Type B pancreatic cell (in vitro differentiated cells): ENCODE data around the gene INSL6. TPM values are rescaled to one million over a fixed set of nuclear protein-coding genes. Genes with fewer than 3 reads are reported as not detected.

Experiments used
- DNase-seq: peaks from one replicate; pipeline ENCODE4 v3.0.0; 2021; ENCODE audit warnings: mixed read lengths; ENCODE audit not compliant: unreplicated experiment; ENCODE audit errors: extremely low spot score
- H3K27ac Mint-ChIP-seq: 2 replicates; pipeline ENCODE4 v1.8.0; 2021; ENCODE audit warnings: mild to moderate bottlenecking, mixed read lengths
- H3K27me3 Mint-ChIP-seq: 2 replicates; pipeline ENCODE4 v1.8.0; 2021; ENCODE audit warnings: mixed read lengths
- H3K36me3 Mint-ChIP-seq: 2 replicates; pipeline ENCODE4 v1.8.0; 2021; ENCODE audit warnings: mixed read lengths
- H3K4me1 Mint-ChIP-seq: one replicate; pipeline ENCODE4 v1.8.0; 2021; ENCODE audit warnings: mixed read lengths; ENCODE audit not compliant: unreplicated experiment
- H3K4me3 Mint-ChIP-seq: 2 replicates; pipeline ENCODE4 v1.8.0; 2021; ENCODE audit warnings: mild to moderate bottlenecking, mixed read lengths
- H3K9me3 Mint-ChIP-seq: 2 replicates; pipeline ENCODE4 v1.8.0; 2021; ENCODE audit warnings: mixed read lengths
- CTCF ChIP-seq: fragments of 200-600 bp; sonication (generic); conservative IDR thresholded peaks from 2 replicates; pipeline ENCODE4 v1.5.0; 2021; ENCODE audit warnings: antibody characterized with exemption, mild to moderate bottlenecking
- total RNA-seq: library from RNA; stranded (reverse); gene quantifications from 2 replicates; pipeline ENCODE4 v1.2.1, GENCODE V29; 2021; ENCODE audit warnings: low replicate concordance

The INSL6 gene
- total RNA-seq, 1 donor from 2014 or later, result not detected

DNA sequence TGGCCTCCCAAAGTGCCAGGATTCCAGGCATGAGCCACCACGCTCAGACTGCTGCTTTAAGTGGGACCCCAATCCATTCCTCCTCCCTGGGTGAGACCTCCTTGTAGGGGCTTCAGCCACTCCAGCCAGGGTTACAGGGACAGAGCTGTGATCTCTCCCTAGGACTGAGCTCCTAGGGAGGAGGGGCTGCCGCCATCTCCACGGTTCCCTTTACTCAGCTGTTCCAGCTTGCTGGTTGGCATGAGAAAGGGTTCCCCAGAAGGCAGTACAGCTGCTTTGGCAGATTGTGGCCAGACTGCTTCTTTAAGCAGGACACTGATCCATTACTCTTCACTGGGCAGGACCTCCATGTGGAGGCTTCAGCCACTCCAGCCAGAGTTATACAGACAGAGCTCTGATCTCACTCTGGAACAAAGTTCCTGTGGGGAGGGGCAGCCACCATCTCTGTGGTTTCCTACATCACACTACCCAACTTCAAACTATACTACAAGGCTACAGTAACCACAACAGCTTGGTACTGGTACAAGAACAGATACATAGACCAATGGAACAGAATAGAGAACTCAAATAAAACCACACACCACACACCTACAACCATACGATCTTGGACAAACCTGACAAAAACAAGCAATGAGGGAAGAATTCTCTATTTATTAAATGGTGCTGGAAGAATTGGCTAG is 7.2 kb downstream of the INSL6 start:
- Mint-ChIP-seq H3K4me3 (no peak overlapping the region), H3K27ac (no peak overlapping the region), H3K36me3 (no peaks in the 10 kb centered on the region), H3K27me3 (no peaks in the 10 kb centered on the region), H3K4me1 (no peaks in the 10 kb centered on the region), H3K9me3 (peaks cover 9% of the 10 kb centered on the region)
- no peak for TF ChIP-seq CTCF
- DNase-seq, result no peak

GRCh38 chr9:5146241-5146640 is 39.2 kb downstream of the INSL6 start:
- Mint-ChIP-seq H3K9me3 (no peaks in the 10 kb centered on the region), H3K27me3 (no peaks in the 10 kb centered on the region), H3K4me3 (no peak overlapping the region), H3K4me1 (no peaks in the 10 kb centered on the region), H3K36me3 (peaks cover 5% of the 10 kb centered on the region), H3K27ac (no peak overlapping the region)
- no peak for DNase-seq
- no peak for TF ChIP-seq CTCF

- TF ChIP-seq CTCF, result no peak
- Mint-ChIP-seq H3K27ac (no peak overlapping the region), H3K4me1 (no peaks in the 10 kb centered on the region), H3K27me3 (no peaks in the 10 kb centered on the region), H3K36me3 (peaks cover 5% of the 10 kb centered on the region), H3K4me3 (no peak overlapping the region), H3K9me3 (no peaks in the 10 kb centered on the region)
- no peak for DNase-seq
These were observed 41.2 kb downstream of the INSL6 start for GRCh38 chr9:5144217-5144616.

- H3K27ac Mint-ChIP-seq, result no peak overlapping the region
- no peak overlapping the region for H3K4me3 Mint-ChIP-seq
- H3K36me3 Mint-ChIP-seq, result peaks cover 5% of the 10 kb centered on the region
- peaks cover 10% of the 10 kb centered on the region for H3K9me3 Mint-ChIP-seq
- H3K27me3 Mint-ChIP-seq, result no peaks in the 10 kb centered on the region
- no peaks in the 10 kb centered on the region for H3K4me1 Mint-ChIP-seq
- TF ChIP-seq CTCF, result no peak
- no peak for DNase-seq
These were observed 45.3 kb downstream of the INSL6 start for GRCh38 chr9:5140151-5140550.

DNA sequence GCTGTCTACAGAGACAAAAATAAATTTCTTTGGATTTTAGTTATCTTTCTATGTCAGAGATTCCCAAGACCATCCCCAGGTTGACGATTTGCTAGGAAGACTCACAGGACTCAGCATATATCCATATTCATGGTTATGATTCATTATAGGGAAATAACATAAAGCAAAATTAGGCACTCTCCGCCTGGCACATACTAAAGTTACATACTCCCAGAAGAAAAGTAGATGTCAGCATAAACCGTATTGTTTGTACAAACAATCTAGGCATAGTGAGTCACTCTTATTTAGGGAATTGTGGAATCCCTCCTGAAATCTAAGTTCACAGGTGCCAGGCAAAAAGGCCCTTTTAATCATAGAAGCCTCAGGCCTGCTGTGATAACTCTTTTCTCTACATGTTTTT is 62.9 kb downstream of the INSL6 start:
- Mint-ChIP-seq H3K4me3 (no peak overlapping the region), H3K36me3 (peaks cover 10% of the 10 kb centered on the region), H3K4me1 (no peaks in the 10 kb centered on the region), H3K9me3 (no peaks in the 10 kb centered on the region), H3K27ac (no peak overlapping the region), H3K27me3 (no peaks in the 10 kb centered on the region)
- DNase-seq, result no peak
- TF ChIP-seq CTCF, result no peak
